GM18508 (cell line): Measurements from ENCODE around the gene PCDH1.
A peak's percentile ranks its signal among the peaks of the same experiment; 100 is the strongest.
"Not testable (repeated sequence)": the region's sequence is repeated elsewhere in the genome, so short reads cannot be mapped to it uniquely, and the experiment has no call there.

Source experiments
- ATAC-seq: cut with Tn5 transposase; IDR thresholded peaks from one replicate; pipeline ENCODE4 v1.9.1; 2021; ENCODE audit warnings: moderate number of reproducible peaks; ENCODE audit not compliant: insufficient read depth, unreplicated experiment

Gene PCDH1

DNA sequence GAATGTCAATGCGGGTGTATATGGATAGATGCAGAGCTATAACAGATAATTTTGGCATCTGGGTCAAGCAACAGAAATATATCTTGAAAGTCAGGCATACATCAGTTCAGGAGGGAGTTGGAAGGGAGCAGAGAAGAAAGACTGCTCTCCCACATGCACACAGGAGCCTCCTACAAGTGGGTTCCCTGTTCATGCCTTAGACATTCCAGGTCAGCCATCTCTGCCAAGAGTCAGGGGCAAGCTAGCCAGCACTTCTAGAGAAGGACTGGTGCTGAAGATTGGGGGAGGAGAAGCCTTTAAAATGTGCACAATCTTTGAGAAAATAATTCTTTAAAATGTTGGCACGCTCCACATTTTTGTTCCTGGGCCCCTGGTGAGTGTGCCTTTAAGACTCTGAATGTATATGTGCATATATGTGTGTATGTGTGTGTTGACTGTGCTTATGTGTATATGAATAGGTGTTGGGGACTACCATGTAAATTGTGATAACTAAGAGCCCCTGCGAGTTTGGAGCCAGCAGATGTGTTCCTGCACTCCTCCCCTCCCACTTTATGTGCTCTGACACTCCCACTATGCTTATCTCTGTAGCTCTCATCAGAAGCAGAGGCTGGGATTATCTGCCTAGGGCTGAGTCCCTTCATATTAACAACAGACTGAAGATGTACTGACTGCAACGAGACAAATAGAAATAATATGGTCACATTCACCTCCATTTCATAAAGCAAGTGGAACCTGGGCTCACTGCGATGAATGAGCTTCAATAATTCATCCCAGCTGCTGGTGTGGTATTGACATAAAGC lies 24.0 kb upstream of the PCDH1 start:
- ATAC-seq: no peak

- ATAC-seq: no peak
Measured at GRCh38 chr5:141898448-141899049, 20.3 kb upstream of the PCDH1 start.

DNA sequence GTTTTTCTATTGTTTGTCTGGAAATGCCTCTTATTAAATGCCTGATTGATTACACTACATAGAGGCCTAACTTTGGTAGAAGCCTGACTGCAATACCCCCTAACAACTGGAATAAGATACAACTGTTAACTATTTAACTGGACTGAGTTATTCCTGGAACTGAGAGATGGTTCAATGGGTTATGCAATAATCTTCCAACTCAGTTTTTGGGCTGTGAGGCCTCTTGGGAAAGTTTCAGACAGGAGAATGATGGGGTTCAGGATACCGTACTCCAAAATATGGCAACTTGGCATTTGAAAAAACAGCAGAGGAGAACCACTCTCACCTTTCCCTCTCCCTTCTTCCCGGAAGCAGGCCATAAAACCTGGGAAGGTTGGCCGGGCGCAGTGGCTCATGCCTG lies 19.2 kb upstream of the PCDH1 start:
- no peak for ATAC-seq

DNA sequence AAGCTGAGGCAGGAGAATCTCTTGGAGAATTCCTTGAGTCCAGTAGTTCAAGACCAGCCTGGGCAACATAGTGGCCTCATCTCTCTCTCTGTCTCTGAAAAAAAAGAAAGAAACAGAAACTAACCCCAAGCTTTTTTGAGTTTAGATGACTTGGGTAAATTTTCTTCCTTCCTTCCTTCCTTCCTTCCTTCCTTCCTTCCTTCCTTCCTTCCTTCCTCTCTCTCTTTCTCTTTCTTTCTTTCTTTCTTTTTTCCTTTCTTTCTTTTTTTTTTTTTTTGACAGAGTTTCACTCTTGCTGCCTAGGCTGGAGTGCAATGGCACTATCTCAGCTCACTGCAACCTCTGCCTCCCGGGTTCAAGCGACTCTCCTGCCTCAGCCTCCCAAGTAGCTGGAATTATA lies 12.2 kb upstream of the PCDH1 start:
- ATAC-seq: not testable (repeated sequence)

GRCh38 chr5:141889282-141889871 lies 11.2 kb upstream of the PCDH1 start:
- ATAC-seq: no peak

- no peak for ATAC-seq
Measured at GRCh38 chr5:141883892-141884318, 5.7 kb upstream of the PCDH1 start.

GRCh38 chr5:141883184-141883891 lies 5.1 kb upstream of the PCDH1 start:
- no peak for ATAC-seq

GRCh38 chr5:141882594-141883183 lies 4.5 kb upstream of the PCDH1 start:
- ATAC-seq: no peak

- no peak for ATAC-seq
Measured at GRCh38 chr5:141881886-141882285, 3.7 kb upstream of the PCDH1 start.

DNA sequence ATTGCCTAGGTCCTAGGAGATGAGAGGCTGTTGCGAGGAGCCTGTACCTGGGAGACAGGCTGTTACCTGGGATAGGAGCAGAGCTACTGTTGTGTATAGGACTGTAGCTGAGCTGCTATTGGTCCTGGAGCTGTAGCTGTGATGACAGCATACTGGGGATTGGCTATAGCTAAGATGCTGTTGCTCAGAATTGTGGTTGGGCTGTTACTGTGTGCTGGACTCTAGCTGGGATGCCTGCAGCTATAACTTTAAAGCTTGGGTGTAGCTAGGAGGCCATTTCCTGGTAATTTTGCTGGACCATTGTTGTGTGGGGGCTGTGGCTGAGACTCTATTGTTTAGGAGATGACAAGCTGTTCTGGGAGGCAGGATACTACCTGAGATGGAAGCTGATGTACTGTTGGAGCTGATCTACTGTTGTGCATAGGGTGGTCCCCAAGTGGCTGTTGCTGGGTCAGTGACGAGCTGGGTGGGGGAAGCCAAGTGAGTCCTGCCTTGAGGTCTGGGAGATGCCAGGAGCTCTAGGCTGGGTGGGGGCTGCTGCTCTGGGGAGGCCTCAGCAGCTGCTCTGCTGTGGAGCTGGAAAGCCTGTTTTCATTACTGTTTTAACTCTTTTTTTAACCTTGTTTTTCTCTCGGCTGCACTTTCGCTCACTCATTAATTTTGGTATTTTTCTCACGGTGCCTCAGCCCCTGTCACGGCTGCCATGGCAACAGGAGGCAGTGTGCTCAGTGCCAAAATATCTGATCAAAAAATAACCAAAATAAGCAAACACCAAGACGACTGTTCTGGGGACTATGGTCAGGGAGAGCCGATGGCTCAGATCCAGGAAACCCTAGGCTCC lies 3.0 kb upstream of the PCDH1 start:
- no peak for ATAC-seq

GRCh38 chr5:141879941-141880738 lies 1.9 kb upstream of the PCDH1 start:
- ATAC-seq: no peak

GRCh38 chr5:141879426-141879759 lies 1.2 kb upstream of the PCDH1 start:
- ATAC-seq: no peak

DNA sequence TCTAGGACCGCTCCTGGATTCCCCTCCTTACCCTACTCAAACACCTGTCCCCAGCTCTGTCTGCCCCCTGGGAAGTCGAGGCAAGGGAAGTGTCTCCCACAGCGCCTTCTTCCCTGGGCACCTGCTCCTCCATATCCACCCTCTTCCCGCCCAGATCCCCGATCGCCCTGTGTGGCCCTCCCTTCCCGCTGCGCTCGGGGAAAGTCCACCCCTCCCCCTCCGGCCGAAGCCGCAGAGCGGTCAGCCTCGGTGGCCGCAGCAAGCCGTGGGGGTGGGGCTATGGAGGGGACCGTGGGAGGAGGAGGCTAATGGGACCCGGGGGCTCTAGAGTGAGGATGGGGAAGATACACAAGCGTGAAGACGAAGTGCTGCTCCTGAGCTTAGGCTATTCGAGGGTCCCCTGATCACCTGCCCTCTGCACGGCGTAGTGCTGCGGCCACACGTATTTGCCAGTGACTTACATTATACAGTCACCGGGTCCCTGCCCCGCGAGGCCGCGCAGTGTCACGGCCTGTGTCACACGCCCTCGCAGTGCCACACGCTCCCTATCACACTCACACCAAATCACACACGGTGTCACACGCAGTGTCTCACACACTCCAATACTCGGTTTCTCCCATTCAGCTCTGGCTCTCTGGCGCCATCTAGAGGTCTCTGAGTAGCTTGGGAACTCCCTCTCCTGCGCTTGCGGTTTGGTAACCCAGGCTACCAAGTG lies 658 bp upstream of the PCDH1 start:
- peak; percentile 88 for ATAC-seq

DNA sequence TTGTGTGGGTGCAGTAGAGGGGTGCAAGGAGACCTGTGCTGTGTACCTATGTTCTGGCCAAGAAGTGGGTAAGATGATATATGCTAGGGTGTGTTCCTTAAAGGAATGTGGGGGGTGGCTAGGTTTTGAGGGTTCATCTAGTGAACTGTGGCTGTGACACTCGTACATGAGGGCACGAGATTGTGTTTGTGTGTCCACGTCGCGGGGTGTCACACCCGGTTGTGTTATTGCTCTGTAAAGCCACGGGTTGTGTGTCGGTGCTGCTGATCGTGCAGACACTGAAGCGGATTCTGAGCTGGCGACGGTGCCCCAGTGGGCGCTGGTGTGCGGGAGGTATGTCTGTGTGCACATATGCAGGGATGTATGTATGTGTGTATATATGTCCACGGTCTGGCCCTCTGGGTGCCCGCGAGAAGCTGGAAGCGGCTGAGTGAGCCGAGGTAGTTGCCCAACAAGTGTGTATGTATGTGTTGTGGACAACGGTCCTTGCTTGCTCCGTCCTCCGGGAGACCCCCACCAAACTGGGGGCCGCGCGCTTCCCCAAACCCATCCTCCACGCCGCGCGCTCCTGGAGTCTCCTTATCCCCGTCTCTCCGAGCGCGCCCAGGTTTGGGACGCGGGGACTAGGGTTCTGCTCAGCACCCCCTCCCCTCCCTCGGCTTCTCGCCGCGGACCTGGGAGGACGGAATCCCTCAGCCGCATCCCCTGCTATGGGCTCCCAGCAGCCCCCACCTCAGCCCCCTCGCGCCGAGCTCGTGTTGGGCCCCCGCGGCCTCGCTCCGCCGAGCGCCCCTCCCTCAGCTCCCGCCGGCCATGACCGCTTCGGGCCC lies 639 bp downstream of the PCDH1 start:
- no peak for ATAC-seq

GRCh38 chr5:141876628-141877355 lies 1.4 kb downstream of the PCDH1 start:
- no peak for ATAC-seq

DNA sequence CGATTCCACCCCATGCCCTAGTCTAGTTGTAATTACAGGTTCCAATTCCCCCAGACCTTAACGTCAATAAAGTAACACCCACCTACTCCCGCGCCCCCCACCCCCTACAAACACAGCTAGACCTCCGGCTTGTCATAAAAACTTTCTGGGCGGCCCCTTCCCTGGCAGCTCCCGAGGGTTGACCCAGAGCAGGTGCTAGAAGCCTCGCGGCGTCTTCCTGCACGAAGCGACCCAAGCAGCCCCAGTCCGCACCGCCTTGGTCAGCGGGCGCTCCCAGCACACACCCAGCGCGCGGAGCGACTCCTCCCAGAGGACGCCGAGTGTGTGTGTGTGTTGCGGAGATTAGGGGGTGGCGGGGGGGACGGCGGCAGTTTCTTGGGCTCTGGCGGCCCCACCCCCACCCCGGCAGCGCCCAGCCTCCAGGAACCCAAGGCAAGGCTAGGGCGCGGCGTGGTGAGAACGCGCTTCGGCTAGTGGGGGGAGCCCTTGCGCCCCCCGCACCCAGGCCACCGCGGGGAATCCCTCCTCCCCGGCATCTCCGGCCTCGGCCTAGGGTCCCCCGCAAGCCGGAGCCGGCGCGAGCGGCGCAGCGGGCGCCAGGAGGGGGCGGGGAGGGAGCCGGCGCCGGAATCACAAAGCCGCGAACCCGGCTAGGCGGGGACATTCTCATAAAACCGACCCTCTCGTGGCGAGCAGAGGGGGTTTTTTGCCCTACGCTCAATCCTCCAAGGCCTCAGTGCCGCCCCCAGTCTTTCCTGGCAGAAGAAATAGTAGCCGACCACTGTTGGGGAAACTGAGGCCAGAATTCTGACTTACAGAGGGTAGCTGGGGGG lies 2.2 kb downstream of the PCDH1 start:
- no peak for ATAC-seq
